NOMO-1 treated with DMSO at 0.1 percent for 48 hours (cell line): ENCODE data around the gene EIF3CL.
"Not testable (repeated sequence)": the region's sequence is repeated elsewhere in the genome, so short reads cannot be mapped to it uniquely, and the experiment has no call there.

Experiments used
- DNase-seq: peaks from one replicate; lab custom pipeline; 2025; ENCODE audit not compliant: unreplicated experiment; lab: John Stamatoyannopoulos, UW

Gene EIF3CL

DNA sequence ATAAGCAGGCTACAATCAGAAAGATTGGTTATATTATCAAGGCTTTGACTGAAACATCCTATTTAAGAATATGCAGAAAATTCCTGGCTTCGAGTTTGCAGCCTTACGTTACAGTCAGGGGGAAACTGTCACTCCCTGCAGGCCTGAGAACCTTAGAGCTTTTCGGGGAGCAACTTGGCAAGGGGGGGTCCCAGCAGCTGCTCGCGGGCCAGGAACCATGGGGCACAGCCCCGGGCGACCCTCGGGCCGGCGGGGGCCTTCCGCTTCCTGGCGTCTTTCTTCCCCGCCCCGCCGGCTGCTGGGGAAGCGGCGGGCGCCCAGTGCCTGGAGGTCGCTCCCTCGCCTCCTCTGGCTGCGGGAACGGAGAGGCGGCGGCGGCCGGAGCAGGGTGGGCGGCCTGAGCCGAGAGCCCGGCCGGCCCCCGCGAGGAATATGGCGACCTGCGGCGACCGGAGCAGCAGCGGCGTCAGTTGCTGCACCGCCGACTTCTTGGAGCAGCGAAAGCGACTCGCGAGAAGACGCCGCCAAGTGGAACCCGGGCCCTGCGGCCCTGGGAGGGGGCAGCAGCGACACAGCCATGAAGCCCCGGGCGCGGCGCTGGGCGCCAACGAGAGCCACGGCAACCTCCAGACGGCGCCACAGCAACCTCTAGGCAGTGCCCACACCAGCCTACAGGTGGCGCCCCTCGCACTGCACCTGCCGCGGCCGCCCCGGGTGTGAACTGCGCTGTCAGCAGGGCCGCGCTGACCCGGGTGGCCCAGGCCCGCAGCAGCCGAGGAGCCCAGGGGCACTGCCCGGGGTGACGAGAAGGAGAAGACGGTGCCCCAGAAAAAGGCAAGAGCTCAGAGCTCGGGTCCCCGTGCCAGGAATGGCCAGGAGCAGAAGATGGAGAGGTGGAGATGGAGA is 39.1 kb downstream of the EIF3CL start:
- not testable (repeated sequence) for DNase-seq

- DNase-seq, result not testable (repeated sequence)
Measured at GRCh38 chr16:28363408-28363807, 40.2 kb downstream of the EIF3CL start, which contains the start of gene NPIPB6. NPIPB6 (minus strand) TSS chr16:28363508; CDS start chr16:28362822, 686 bp downstream.

GRCh38 chr16:28362600-28362999 is 41.0 kb downstream of the EIF3CL start:
- DNase-seq, result not testable (repeated sequence)

DNA sequence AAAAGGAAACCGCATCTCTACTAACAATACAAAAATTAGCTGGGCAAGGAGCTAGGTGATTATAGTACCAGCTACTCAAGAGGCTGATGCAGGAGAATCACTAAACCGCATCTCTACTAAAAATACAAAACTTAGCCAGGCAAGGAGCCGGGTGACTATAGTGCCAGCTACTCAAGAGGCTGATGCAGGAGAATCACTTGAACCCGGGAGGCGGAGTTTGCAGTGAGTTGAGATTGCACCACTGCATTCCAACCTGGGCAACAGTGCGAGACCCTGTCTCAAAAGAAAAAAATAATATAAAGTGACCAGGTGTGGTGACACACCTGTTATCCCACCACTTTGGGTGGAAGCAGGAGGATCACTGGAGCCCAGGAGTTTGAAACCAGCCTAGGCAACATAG is 65.4 kb downstream of the EIF3CL start:
- not testable (repeated sequence) for DNase-seq

DNA sequence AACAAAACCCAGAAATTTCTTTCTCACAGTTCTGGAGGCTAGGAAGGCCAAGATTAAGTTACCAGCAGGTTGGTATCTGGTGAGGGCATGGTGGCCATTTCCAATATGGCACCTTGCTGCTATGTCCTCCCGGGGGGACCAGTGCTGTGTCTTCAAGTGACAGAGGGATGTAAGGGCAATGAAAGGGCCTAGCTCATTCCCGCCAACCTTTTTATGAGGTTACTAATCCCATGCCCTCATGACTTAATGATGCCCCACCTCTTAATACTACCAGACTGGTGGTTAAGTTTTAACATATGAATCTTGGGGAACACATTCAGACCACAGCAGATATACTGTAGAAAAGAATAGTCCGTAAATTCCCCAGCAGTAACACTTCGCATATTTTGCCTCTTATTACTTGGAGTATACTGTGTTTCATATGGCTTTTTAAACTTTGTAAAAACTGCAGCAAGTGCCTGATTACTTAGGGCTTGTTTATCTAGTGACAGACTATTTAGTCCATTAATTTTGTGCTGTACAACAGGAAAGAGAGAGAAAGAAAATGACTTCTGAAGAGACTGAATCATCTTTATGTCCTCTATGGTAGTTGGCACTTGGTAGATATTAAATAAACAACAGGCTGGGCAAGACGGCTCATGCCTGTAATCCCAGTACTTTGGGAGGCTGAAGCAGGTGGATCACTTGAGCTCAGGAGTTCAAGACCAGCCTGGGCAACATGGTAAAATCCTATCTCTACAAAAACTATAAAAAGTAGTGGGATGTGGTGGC is 66.5 kb downstream of the EIF3CL start:
- not testable (repeated sequence) for DNase-seq

DNA sequence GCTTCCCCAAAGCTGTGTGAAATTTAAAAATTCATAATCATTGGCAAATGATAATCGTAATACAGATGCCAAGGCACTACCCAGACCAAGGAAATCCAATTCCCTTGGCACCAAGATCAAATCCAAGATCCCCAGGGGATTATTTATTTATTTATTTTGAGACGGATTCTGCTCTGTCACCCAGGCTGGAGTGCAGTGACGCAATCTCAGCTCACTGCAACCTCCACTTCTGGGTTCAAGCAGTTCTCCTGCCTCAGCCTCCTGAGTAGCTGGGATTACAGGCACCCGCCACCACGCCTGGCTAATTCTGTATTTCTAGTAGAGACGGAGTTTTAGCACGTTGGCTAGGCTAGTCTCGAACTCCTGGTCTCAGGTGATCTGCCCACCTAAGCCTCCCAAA is 68.0 kb downstream of the EIF3CL start:
- not testable (repeated sequence) for DNase-seq

DNA sequence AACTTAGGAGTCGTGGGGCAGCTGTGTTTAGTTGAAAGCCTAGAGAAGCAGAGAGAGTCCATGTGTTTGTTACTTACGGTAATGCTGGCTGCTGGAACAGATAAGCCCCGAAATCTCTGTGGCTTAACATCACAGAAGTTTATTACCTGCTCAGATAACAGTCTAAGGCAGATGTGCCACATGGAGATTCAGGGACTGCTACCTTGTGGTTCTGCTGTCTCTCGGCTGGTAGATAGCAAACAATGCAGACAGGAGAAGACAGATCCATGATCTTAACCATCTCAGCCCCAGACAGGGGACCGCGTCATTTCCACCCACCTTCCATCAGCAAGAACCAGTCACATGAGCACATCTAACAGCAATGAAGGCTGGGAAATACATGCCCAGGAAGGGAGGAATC is 71.0 kb downstream of the EIF3CL start:
- not testable (repeated sequence) for DNase-seq

DNA sequence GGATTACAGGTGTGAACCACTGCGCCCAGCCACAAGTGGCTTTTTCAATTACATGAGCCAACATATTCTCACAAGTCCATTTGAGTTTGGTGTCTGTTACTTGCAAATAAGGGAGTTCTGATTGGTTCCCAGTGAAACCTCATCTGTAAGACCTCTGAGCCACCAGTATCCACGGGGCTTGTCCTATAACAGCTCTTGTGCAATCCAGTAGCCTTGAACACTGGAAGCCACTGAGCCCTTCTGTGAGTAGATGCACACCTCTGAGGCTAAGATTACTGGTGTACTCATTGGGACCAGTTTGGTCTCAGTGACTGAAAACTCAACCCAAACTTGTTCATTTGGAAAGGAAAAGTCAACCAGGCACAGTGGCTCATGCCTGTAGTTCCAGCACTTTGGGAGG is 72.7 kb downstream of the EIF3CL start:
- DNase-seq, result not testable (repeated sequence)

DNA sequence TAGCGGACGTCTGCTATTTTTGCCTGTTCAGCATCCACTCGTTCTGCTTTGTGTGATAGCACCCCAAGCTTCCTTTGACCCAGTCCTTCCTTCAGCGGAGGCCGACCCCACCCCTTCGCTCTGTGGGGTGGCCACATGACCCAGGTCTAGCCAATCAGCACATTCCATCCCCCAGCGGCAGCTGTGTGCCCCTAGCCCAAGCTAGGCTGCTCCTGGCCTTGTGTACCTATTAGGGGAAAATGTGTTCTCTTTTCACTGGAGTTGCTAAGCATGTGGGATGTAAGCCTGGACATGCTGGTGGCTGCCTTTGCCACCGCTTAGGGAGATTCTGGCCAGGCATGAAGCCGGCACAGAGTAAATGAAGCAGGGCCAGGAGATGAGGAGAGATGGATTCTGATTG is 73.4 kb downstream of the EIF3CL start:
- DNase-seq, result not testable (repeated sequence)
